ENCODE measurements around the gene SORCS2.

The SORCS2 gene

DNA sequence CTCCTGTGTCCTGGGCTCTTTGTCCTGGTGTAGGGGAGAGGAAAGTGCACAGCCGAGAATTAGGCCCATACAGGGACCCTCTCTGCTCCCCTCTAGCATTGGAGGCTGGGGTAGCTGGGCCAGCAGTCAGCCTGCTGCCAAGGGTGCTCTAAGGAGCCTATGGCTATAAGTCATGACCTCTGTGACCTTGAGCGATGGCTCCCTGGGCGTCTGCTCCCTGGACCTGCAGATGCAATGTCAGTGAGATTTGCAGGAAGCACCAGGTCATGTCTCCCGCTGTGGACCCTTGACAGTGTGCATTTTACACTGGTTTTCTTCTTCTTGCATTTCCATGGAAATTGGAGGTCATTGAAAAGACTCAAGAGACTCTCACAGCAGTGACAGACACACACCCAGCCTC lies 476.5 kb downstream of the SORCS2 start:
- DNase-seq (ENCODE audit: low read depth) = no peak

GRCh38 chr4:7672601-7673000 lies 480.3 kb downstream of the SORCS2 start:
- no peak for DNase-seq (ENCODE audit: low read depth)

GRCh38 chr4:7673121-7673520 lies 480.8 kb downstream of the SORCS2 start:
- DNase-seq (ENCODE audit: low read depth) = no peak

- no peak for DNase-seq (ENCODE audit: low read depth)
Observed at GRCh38 chr4:7674706-7675105, 482.4 kb downstream of the SORCS2 start.

DNA sequence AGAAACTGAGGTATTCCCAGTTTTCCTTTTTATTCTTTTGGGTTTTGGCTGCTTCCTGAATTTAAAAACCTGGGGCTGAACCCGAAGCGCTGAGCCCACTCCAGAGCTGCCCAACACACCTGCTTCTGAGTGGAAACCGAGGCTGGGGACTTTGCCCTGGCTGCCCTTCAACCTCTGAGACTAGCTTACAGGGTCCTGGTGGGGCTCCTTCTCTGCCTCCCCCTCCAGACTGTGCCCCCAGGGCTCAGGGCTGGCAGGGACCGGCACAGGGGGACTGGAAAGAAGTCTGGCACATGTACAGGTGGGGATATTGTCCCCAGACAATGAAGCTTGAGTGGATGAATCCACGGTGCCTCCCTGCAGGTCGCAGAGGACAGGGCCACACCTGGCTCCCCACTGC lies 482.8 kb downstream of the SORCS2 start:
- DNase-seq (ENCODE audit: low read depth) = no peak

- no peak for DNase-seq (ENCODE audit: low read depth)
Observed at GRCh38 chr4:7675612-7676320, 483.4 kb downstream of the SORCS2 start.

DNA sequence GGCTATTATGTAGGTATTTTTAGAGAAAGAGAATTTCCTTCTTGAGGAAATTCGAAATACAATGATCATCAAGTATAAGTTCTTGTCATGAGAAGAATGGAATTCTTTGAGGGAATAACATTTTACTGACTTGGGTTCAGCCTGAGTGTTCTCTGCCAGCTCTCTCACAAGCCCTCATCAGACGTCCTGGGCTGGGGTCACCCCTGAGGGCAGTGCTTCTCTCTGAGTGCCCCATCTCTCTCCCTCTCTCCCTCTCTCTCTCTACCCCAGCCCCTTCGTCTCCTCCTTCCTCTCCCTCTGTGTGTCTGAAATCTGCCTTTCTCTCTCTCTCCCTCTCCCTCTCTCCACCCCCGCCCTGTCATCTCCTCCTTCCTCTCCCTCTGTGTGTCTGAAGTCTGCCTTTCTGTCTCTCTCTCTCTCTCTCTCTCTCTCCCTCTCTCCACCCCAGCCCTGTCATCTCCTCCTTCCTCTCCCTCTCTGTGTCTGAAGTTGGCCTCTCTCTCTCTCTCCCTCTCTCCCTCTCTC lies 484.1 kb downstream of the SORCS2 start:
- DNase-seq (ENCODE audit: low read depth) = no peak

DNA sequence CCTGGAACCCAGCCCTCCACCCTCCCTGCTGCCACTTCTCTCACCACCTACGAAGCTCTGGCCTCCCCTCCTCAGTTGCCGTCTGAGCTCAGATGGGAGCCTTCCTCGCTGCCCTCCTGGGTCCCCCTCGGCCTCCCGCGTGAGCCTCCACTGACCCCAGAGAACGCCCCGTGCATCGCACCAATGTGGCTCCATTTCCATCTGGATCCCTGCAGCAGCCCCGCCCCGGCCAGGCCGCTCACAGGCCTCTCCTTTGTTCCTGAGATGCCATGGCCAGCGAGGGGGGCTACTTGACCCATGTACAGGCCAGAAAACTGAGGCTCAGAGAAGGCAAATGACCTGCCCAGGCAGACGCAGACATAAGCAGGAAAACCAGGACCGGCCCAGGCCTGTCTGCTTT lies 484.7 kb downstream of the SORCS2 start:
- no peak for DNase-seq (ENCODE audit: low read depth)

GRCh38 chr4:7677799-7678301 lies 485.5 kb downstream of the SORCS2 start:
- no peak for DNase-seq (ENCODE audit: low read depth)

GRCh38 chr4:7678318-7678852 lies 486.0 kb downstream of the SORCS2 start:
- DNase-seq (ENCODE audit: low read depth) = no peak

DNA sequence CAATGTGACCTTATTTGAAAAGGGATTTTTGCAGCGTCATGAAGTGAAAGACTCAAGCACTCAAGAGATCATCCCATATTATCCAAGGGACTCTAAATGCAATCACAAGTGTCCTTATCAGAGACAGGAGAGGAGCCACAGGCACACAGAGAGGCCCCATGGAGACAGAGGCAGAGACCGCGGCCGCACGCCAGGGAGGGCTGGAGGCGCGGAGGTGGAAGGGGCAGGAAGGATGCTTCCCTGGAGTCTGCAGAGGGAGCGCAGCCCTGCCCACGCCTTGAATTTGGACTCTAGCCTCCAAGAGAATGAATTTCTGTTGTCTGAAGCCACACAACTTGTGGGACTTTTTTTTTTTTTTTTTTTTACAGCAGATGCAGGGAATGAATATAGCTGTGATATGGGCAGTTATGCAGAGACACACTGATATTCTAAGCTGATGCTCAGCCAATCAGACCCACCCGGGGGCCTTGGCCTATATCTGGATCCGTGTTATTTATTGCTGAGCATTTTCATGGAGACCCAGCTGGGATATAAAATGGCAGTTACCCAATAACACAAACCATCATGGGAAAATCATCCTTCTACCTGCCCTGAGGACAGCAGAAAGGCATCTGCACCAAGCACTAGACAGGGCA lies 487.2 kb downstream of the SORCS2 start:
- DNase-seq (ENCODE audit: low read depth) = no peak

- no peak for DNase-seq (ENCODE audit: low read depth)
Observed at GRCh38 chr4:7680106-7680505, 487.8 kb downstream of the SORCS2 start.

- no peak for DNase-seq (ENCODE audit: low read depth)
Observed at GRCh38 chr4:7680731-7681130, 488.4 kb downstream of the SORCS2 start.

DNA sequence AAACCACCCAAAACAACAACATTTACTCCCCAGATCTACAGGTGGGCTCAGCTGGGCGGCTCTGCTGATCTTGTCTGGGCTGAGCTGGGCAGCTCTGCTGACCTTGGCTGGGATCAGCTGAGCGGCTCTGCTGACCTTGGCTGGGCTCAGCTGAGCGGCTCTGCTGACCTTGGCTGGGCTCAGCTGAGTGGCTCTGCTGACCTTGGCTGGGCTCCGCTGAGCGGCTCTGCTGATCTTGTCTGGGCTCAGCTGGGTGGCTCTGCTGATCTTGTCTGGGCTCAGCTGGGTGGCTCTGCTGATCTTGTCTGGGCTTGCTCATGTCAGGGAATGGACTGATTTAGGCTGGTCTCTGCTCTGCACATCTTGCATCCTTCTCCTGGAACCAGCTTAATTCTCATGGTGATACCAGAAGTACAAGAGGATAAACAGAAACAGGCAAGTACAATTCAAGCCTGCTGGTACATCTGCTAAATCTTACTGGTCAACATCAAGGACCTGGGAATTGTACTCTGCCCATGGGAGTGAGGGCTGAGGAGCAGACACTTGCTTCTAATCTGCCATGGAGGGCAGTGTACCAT lies 490.9 kb downstream of the SORCS2 start:
- no peak for DNase-seq (ENCODE audit: low read depth)

GRCh38 chr4:7684294-7684693 lies 492.0 kb downstream of the SORCS2 start:
- no peak for DNase-seq (ENCODE audit: low read depth)

DNA sequence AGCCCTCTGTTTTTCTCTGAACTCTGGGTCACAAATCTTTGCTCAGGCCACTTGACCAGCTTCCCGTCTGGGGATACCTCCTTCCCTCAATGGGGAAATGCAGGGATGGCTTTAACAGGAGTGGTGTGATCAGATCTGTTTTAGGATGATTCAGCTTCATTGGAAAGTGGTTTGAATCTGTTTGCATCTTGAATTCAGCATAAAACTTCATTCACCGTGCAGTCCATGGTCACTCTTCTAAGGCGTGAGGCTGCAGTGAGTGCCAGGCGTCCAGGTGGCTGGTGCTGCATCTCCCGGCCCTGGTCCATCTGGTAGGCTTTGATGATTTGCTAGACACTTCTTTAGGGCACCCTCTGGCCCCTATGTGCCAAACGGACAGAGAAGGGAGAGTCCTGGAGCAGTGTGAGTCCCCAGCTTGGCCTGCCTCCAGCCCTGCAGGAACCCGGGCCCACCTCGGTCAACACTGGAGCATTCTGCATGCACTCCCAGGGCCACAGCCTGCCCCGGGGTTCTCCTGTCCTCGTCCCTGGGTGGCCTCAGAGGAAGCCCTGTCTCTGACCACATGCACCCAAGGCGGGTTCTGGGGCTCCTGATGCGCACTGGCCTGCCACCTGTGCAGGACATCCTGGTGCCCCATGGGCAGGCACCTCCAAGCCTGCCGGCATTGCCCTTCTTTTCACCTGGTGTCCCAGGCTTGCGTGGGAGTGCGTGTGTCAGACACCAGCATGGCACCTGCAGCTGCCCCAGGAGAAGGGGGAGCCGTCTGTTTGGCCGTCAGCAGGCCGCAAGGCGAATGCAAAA lies 493.9 kb downstream of the SORCS2 start:
- no peak for DNase-seq (ENCODE audit: low read depth)

GRCh38 chr4:7687006-7687405 lies 494.7 kb downstream of the SORCS2 start:
- no peak for DNase-seq (ENCODE audit: low read depth)

- no peak for DNase-seq (ENCODE audit: low read depth)
Observed at GRCh38 chr4:7687796-7688195, 495.5 kb downstream of the SORCS2 start.

DNA sequence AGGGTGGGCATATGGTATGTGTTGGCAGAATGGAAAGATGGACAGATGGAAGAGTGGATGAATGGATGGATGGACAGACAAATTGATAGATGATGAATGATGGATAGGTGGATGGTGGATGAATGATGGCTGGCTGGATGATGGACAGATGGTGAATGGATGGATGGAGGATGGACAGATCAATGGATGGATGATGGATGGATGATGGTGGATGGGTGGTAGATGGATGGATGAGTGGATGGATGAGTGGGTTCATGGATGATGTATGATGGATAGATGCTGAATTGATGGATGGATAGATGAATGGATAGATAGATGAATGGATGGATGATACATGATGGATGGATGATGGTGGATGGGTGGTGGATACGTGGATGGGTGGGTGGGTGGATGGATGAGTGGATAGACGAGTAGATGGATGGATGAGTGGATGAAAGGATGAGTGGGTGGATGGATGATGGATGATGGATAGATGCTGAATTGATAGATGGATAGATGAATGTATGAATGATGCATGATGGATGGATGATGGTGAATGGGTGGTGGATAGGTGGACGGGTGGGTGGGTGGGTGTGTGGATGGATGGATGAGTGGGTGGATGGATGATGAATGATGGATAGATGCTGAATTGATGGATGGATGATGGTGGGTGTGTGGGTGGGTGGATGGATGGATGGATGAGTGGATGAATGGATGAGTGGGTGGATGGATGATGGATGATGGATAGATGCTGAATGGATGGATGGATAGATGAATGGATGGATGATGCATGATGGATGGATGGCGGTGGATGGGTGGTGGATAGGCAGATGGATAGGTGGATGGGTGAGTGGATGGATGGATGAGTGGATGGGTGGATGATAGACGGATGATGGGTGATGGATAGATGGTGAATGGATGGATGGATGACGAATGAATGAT lies 497.7 kb downstream of the SORCS2 start:
- no peak for DNase-seq (ENCODE audit: low read depth)

- DNase-seq (ENCODE audit: low read depth) = no peak
Observed at GRCh38 chr4:7691061-7691460, 498.7 kb downstream of the SORCS2 start.

DNA sequence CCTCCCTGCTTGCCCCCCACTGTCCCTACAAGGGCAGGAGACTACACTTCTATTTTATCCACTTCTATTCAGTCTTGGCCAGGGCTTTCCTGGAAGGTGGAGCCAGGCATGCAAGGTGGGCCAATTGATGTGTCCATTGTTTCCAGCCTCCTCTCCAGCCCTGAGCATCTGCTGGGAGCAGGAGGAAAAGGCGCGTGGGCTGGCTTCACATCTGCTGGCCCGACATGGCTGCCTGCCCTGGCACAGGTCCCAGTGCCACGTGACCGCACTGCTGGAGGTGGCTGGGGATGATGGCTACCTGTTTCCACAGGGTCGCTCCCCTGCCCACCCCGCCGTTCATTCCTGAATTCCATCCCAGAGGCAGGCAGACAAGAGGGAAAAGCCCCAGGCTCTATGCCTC lies 499.6 kb downstream of the SORCS2 start:
- no peak for DNase-seq (ENCODE audit: low read depth)

Measured in GM04504 (cell line).